Measurements from ENCODE around the gene PHPT1.

Gene PHPT1

DNA sequence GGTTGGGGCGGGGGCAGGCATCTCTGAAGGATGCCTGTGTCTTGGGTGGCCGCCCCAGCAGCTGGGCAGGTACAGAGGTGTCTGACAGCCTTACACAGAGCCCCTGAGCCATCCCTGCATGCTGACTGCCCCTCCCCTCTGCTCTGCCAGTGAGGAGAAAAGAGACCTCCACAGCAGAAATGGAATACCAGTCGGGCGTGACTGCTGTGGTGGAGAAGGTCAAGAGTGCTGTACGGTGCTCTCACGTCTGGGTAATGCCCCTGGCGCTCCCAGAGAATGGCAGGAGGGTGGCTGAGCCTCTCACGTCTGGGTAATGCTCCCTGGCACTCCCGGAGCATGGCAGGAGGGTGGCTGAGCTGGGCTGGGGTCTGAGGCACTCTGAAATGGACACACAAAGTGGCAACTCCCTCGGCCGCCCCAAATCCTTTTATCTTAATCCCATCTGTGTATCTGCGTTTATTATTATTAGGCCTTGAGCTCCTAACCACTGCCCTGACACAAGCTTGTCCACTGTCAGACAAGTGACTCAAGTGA lies 43.9 kb upstream of the PHPT1 start:
- TF ChIP-seq CTCF (conservative IDR thresholded peaks at IDR 0.05; ENCODE audit: low read length) = no peak
- no peak overlapping the region for H3K4me3 ChIP-seq (ENCODE audit: low read length)
- DNase-seq (ENCODE audit: low read depth) = no peak

- no peak for TF ChIP-seq CTCF (conservative IDR thresholded peaks at IDR 0.05; ENCODE audit: low read length)
- no peak for DNase-seq (ENCODE audit: low read depth)
- H3K4me3 ChIP-seq (ENCODE audit: low read length) = no peak overlapping the region
Measured at GRCh38 chr9:136806067-136806466, 43.1 kb upstream of the PHPT1 start.

DNA sequence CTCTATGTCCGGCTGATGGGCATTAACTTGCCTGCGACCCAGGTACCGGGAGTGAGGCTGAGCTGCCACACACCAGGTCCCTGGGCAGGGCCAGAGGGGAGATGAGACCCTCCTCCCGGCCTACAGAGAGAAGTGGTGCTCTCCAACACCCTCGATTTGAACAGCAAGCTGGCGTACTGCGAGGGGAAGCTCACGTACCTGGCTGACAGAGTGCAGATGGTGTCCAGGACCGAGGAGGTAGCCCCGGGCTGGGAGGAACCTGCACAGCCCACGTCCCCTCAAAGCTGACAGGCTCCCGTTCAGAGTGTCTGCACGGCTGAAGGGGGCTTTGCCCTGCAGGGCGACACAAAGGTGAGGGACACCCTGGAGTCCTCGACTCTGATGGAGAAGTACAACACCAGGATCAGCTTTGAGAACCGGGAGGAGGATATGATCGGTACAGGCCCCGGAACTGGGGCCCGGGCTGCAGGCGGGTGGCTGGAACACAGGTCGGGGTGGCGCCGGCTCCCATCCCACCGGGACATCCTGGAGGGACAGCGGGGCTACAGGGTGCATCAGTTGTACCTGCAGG lies 42.5 kb upstream of the PHPT1 start:
- DNase-seq (ENCODE audit: low read depth) = no peak
- no peak for TF ChIP-seq CTCF (conservative IDR thresholded peaks at IDR 0.05; ENCODE audit: low read length)
- peak overlapping the region; percentile 76 for H3K4me3 ChIP-seq (ENCODE audit: low read length)

DNA sequence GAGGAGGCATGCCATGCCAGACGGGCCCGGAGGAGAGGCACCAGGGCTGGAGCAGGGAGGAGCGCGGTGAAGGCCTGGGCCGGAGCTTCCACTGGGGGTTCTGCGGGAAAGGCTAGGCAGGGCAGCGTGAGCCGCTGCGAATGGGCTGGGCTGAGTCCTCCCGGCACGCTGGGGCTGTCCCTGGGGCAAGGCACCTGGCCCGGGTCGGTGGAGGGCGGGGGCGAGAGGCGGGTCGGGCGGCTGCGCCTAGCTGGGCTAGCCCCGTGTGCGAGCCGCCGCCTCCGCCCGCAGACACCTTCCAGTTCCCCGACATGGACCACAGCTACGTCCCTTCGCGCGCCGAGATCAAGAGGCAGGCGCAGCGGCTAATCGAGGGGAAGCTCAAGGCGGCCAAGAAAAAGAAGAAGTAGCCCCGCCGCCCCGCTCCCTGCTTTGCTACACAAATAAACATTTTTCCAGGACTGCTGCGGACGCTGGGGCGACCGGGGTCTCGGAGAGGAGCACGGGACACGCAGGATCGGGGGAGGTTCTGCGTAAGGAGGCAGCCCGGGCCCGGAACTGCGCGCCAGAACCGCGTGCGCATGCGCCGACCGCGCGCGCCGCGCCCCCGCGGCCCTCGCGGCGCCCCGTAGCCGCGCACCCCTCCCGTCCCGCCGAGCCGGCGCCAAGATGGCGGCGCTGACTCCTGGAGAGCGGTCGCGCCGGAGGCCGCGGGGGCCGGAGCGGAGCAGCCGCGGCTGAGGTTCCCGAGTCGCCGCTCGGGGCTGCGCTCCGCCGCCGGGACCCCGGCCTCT lies 41.7 kb upstream of the PHPT1 start, which contains the start of gene RABL6:
RABL6 (plus strand) TSS at position 668 of the 794 bp plus-strand sequence. CDS start 249 bp downstream, outside the sequence.
- H3K4me3 ChIP-seq (ENCODE audit: low read length) = peak within 1 kb of the TSS; percentile 76
- TF ChIP-seq CTCF (conservative IDR thresholded peaks at IDR 0.05; ENCODE audit: low read length) = no peak
- peak; percentile 56 for DNase-seq (ENCODE audit: low read depth)

DNA sequence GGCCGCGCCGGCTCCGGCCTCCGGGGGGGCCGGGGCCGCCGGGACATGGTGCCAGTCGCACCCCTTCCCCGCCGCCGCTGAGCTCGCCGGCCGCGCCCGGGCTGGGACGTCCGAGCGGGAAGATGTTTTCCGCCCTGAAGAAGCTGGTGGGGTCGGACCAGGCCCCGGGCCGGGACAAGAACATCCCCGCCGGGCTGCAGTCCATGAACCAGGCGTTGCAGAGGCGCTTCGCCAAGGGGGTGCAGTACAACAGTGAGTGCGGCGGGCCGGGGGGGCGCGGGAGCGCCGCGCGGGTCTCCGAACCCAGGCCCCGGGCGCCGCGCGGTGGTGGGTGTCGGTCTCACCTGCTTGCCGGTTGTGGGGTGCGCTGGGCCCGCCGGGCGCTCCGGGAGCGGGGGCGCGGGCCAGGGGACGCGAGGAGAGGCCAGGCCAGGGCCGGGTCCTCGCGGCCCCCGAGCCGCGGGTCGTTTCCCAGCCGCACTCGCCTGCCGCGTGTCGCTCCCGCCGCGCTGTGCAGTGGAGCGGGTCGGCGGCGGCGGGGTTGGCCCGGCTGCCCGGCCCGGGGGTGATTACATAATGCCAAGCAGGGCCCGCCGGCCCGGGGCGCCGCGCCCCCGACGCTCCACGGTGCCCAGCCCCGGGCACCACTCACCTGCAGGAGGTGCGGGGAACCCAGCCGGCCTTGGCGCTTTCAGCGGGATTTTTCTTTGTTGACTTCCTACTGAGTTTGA lies 41.0 kb upstream of the PHPT1 start:
- no peak for DNase-seq (ENCODE audit: low read depth)
- TF ChIP-seq CTCF (conservative IDR thresholded peaks at IDR 0.05; ENCODE audit: low read length) = no peak
- H3K4me3 ChIP-seq (ENCODE audit: low read length) = peak overlapping the region; percentile 76

GRCh38 chr9:136808806-136809158 lies 40.4 kb upstream of the PHPT1 start:
- DNase-seq (ENCODE audit: low read depth) = peak; percentile 53
- TF ChIP-seq CTCF (conservative IDR thresholded peaks at IDR 0.05; ENCODE audit: low read length) = no peak
- peak overlapping the region; percentile 76 for H3K4me3 ChIP-seq (ENCODE audit: low read length)
